HG02588 (cell line): ENCODE results near the gene R3HDM4.

Experiments used
- ATAC-seq: cut with Tn5 transposase; IDR thresholded peaks from one replicate; pipeline ENCODE4 v1.9.1; 2021; ENCODE audit warnings: mild to moderate bottlenecking, moderate library complexity; ENCODE audit not compliant: unreplicated experiment

The R3HDM4 gene

GRCh38 chr19:917323-918151, 4.5 kb upstream of the R3HDM4 start, which contains the start of gene KISS1R:
Gene KISS1R, plus strand, starts transcription at chr19:917333. Its CDS starts 170 bp downstream, at chr19:917503.
- no peak for ATAC-seq

GRCh38 chr19:916645-917322, 3.8 kb upstream of the R3HDM4 start:
- no peak for ATAC-seq

GRCh38 chr19:912181-913079, 589 bp downstream of the R3HDM4 start:
- ATAC-seq = no peak

- ATAC-seq = no peak
Observed at GRCh38 chr19:911197-912033, 1.6 kb downstream of the R3HDM4 start.

GRCh38 chr19:907183-907853, 5.7 kb downstream of the R3HDM4 start:
- no peak for ATAC-seq

GRCh38 chr19:906480-906879, 6.5 kb downstream of the R3HDM4 start:
- ATAC-seq = no peak

- ATAC-seq = no peak
Observed at GRCh38 chr19:904545-904944, 8.5 kb downstream of the R3HDM4 start.

- no peak for ATAC-seq
Observed at GRCh38 chr19:903266-903797, 9.7 kb downstream of the R3HDM4 start.

GRCh38 chr19:902446-903226, 10.4 kb downstream of the R3HDM4 start:
- no peak for ATAC-seq

- ATAC-seq = no peak
Observed at GRCh38 chr19:902093-902370, 11.0 kb downstream of the R3HDM4 start.

- no peak for ATAC-seq
Observed at GRCh38 chr19:901216-902092, 11.6 kb downstream of the R3HDM4 start.

- ATAC-seq = no peak
Observed at GRCh38 chr19:900302-901111, 12.5 kb downstream of the R3HDM4 start.

GRCh38 chr19:900043-900301, 13.0 kb downstream of the R3HDM4 start:
- no peak for ATAC-seq

GRCh38 chr19:899336-900042, 13.5 kb downstream of the R3HDM4 start:
- no peak for ATAC-seq

GRCh38 chr19:898663-899062, 14.4 kb downstream of the R3HDM4 start:
- no peak for ATAC-seq

GRCh38 chr19:897442-898039, 15.5 kb downstream of the R3HDM4 start:
- ATAC-seq = no peak
